Astrocyte (in vitro differentiated cells and primary cell): ENCODE measurements around the gene ZNF195.
"Not testable (repeated sequence)": the region's sequence is repeated elsewhere in the genome, so short reads cannot be mapped to it uniquely, and the experiment has no call there.

Experiments
- EZH2 ChIP-seq: IDR thresholded peaks from 2 replicates; pipeline ENCODE4 v1.6.1; 2012; ENCODE audit warnings: mild to moderate bottlenecking, low read length, inconsistent platforms; ENCODE audit not compliant: insufficient read depth
- TF ChIP-seq, protein P1 (sequence below): IDR thresholded peaks from 2 replicates; pipeline ENCODE4 v1.5.1; 2011; ENCODE audit warnings: low read depth, mild to moderate bottlenecking, inconsistent platforms, low read length, moderate library complexity; ENCODE audit not compliant: insufficient read depth

DNA sequence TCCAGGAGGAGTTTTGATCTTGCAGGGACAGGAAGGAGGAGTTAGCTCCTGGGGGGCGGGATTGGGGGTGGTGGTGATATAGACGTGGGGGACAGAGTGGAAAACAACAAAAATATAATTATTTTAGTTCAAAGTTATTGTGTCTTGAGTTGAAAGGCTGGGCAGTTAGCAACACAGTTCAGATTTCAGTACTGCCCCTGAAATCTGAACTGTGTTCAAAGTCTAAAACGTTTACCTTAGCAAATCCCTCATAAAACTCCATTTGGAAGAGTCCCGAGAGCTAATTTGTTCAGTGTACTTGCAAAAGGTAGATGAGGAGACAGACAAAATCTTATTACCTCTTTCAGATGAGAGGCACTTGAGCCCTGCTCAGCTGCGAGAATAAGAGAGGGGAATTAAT lies 45.0 kb upstream of the ZNF195 start:
- TF ChIP-seq, protein P1, sequence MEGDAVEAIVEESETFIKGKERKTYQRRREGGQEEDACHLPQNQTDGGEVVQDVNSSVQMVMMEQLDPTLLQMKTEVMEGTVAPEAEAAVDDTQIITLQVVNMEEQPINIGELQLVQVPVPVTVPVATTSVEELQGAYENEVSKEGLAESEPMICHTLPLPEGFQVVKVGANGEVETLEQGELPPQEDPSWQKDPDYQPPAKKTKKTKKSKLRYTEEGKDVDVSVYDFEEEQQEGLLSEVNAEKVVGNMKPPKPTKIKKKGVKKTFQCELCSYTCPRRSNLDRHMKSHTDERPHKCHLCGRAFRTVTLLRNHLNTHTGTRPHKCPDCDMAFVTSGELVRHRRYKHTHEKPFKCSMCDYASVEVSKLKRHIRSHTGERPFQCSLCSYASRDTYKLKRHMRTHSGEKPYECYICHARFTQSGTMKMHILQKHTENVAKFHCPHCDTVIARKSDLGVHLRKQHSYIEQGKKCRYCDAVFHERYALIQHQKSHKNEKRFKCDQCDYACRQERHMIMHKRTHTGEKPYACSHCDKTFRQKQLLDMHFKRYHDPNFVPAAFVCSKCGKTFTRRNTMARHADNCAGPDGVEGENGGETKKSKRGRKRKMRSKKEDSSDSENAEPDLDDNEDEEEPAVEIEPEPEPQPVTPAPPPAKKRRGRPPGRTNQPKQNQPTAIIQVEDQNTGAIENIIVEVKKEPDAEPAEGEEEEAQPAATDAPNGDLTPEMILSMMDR: not testable (repeated sequence)
- TF ChIP-seq EZH2: not testable (repeated sequence)
